ENCODE results near the gene PM20D1. TPM values are rescaled to one million over a fixed set of nuclear protein-coding genes. Genes with fewer than 3 reads are reported as not detected.

Gene PM20D1
- total RNA-seq, 1 donor from 2014 or later = not detected

DNA sequence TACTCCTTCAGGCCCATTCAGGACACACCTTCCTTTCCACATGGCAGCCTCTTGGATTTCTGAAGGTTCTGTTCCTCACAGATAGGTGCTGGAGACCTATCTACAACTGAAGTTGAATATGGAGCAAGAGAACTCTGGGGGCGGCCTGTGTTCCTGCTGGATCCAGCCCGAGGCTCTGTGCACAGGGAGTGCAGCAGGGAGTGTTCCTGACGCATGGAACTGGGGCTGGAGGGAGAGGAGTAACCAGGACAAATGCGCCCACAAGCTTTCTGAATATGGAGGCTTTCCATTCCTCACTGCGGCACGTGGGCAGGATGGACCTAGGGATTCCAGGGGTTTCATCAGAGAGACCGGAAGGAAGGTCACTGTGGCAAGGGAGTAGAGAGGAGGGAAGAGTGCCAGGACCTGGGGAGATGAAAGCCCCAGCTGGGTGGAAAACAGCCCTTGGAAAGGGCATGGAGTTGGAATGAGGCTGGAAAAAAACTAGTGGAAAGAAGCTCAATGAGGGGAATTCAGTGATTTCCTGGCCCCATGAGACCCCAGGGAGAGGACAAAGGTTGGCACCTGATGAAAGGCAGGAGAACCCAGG is 12.5 kb downstream of the PM20D1 start:
- Mint-ChIP-seq H3K27ac (ENCODE audit: unreplicated experiment) (no peak overlapping the region), H3K4me3 (ENCODE audit: unreplicated experiment) (no peak overlapping the region), H3K36me3 (ENCODE audit: low read depth, unreplicated experiment) (no peaks in the 10 kb centered on the region), H3K27me3 (ENCODE audit: unreplicated experiment) (peaks cover 3% of the 10 kb centered on the region), H3K4me1 (ENCODE audit: unreplicated experiment) (peaks cover 23% of the 10 kb centered on the region), H3K9me3 (ENCODE audit: unreplicated experiment) (no peaks in the 10 kb centered on the region)
- no peak for DNase-seq (ENCODE audit: low spot score)
- no peak for TF ChIP-seq CTCF (IDR thresholded peaks at IDR 0.05; ENCODE audit: unreplicated experiment)

GRCh38 chr1:205834751-205835150 is 15.2 kb downstream of the PM20D1 start:
- H3K36me3 Mint-ChIP-seq (ENCODE audit: low read depth, unreplicated experiment) = no peaks in the 10 kb centered on the region
- TF ChIP-seq CTCF (IDR thresholded peaks at IDR 0.05; ENCODE audit: unreplicated experiment) = no peak
- DNase-seq (ENCODE audit: low spot score) = no peak
- no peaks in the 10 kb centered on the region for H3K9me3 Mint-ChIP-seq (ENCODE audit: unreplicated experiment)
- H3K27ac Mint-ChIP-seq (ENCODE audit: unreplicated experiment) = no peak overlapping the region
- peaks cover 26% of the 10 kb centered on the region for H3K4me1 Mint-ChIP-seq (ENCODE audit: unreplicated experiment)
- no peak overlapping the region for H3K4me3 Mint-ChIP-seq (ENCODE audit: unreplicated experiment)
- peaks cover 3% of the 10 kb centered on the region for H3K27me3 Mint-ChIP-seq (ENCODE audit: unreplicated experiment)

GRCh38 chr1:205832326-205832751 is 17.6 kb downstream of the PM20D1 start:
- no peaks in the 10 kb centered on the region for H3K36me3 Mint-ChIP-seq (ENCODE audit: low read depth, unreplicated experiment)
- no peak for TF ChIP-seq CTCF (IDR thresholded peaks at IDR 0.05; ENCODE audit: unreplicated experiment)
- peak overlapping the region; percentile 71 for H3K27ac Mint-ChIP-seq (ENCODE audit: unreplicated experiment)
- peaks cover 3% of the 10 kb centered on the region for H3K27me3 Mint-ChIP-seq (ENCODE audit: unreplicated experiment)
- no peak for DNase-seq (ENCODE audit: low spot score)
- no peaks in the 10 kb centered on the region for H3K9me3 Mint-ChIP-seq (ENCODE audit: unreplicated experiment)
- H3K4me1 Mint-ChIP-seq (ENCODE audit: unreplicated experiment) = peaks cover 26% of the 10 kb centered on the region
- H3K4me3 Mint-ChIP-seq (ENCODE audit: unreplicated experiment) = no peak overlapping the region

GRCh38 chr1:205827623-205828022 is 22.3 kb downstream of the PM20D1 start:
- Mint-ChIP-seq H3K36me3 (ENCODE audit: low read depth, unreplicated experiment) (no peaks in the 10 kb centered on the region), H3K27ac (ENCODE audit: unreplicated experiment) (no peak overlapping the region), H3K4me1 (ENCODE audit: unreplicated experiment) (peaks cover 11% of the 10 kb centered on the region), H3K9me3 (ENCODE audit: unreplicated experiment) (no peaks in the 10 kb centered on the region), H3K4me3 (ENCODE audit: unreplicated experiment) (no peak overlapping the region), H3K27me3 (ENCODE audit: unreplicated experiment) (no peaks in the 10 kb centered on the region)
- no peak for DNase-seq (ENCODE audit: low spot score)
- TF ChIP-seq CTCF (IDR thresholded peaks at IDR 0.05; ENCODE audit: unreplicated experiment) = no peak

- H3K4me1 Mint-ChIP-seq (ENCODE audit: unreplicated experiment) = peaks cover 5% of the 10 kb centered on the region
- no peaks in the 10 kb centered on the region for H3K36me3 Mint-ChIP-seq (ENCODE audit: low read depth, unreplicated experiment)
- H3K4me3 Mint-ChIP-seq (ENCODE audit: unreplicated experiment) = peak overlapping the region; percentile 44
- no peak for TF ChIP-seq CTCF (IDR thresholded peaks at IDR 0.05; ENCODE audit: unreplicated experiment)
- no peak for DNase-seq (ENCODE audit: low spot score)
- H3K27ac Mint-ChIP-seq (ENCODE audit: unreplicated experiment) = no peak overlapping the region
- H3K9me3 Mint-ChIP-seq (ENCODE audit: unreplicated experiment) = no peaks in the 10 kb centered on the region
- no peaks in the 10 kb centered on the region for H3K27me3 Mint-ChIP-seq (ENCODE audit: unreplicated experiment)
Measured at GRCh38 chr1:205826995-205827394, 22.9 kb downstream of the PM20D1 start.
